NCI-H2227 treated with DMSO at 0.1 percent for 48 hours (cell line): ENCODE measurements around the gene LTK.

Experiments used
- DNase-seq: peaks from one replicate; lab custom pipeline; 2025; lab: John Stamatoyannopoulos, UW

Gene LTK

GRCh38 chr15:41498657-41499056 lies 15.0 kb downstream of the LTK start:
- no peak for DNase-seq

- DNase-seq: no peak
Observed at GRCh38 chr15:41495736-41496599, 17.7 kb downstream of the LTK start.

- DNase-seq: no peak
Observed at GRCh38 chr15:41494922-41495735, 18.5 kb downstream of the LTK start.

DNA sequence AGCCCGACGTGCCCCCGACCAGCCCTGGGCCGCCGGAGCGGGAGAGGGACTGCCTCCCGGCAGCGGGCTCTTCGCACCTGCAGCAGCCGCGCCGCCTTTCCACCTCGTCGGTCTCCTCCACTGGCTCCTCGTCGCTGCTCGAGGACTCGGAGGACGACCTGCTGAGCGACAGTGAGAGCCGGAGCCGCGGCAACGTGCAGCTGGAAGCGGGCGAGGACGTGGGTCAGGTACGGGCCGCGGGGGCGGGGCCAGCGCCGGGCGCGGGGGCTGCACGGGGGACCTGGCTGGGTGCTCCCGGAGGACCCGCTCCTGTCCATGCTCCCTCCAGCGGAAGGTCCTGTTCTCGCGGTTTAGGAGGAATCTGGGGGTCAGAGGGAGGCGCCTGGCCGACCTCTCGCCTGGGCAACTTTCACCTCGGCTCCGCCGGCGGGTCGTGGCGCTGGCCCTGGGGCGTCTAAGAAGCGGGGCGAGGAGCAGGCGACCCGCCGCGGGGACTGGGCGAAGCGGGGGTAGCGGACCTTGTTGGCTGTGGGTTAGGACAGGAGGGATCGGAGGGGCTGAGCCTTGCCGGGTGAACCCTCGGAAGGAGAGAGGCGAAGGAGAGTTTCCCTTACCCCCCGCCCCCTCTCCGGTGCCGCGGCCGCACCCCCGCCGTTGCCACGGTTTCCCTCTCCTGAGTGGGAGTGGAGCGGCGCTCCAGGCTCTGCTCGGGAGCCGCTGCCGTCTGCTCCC lies 19.3 kb downstream of the LTK start:
- DNase-seq: no peak

GRCh38 chr15:41493902-41494189 lies 19.8 kb downstream of the LTK start:
- DNase-seq: no peak

DNA sequence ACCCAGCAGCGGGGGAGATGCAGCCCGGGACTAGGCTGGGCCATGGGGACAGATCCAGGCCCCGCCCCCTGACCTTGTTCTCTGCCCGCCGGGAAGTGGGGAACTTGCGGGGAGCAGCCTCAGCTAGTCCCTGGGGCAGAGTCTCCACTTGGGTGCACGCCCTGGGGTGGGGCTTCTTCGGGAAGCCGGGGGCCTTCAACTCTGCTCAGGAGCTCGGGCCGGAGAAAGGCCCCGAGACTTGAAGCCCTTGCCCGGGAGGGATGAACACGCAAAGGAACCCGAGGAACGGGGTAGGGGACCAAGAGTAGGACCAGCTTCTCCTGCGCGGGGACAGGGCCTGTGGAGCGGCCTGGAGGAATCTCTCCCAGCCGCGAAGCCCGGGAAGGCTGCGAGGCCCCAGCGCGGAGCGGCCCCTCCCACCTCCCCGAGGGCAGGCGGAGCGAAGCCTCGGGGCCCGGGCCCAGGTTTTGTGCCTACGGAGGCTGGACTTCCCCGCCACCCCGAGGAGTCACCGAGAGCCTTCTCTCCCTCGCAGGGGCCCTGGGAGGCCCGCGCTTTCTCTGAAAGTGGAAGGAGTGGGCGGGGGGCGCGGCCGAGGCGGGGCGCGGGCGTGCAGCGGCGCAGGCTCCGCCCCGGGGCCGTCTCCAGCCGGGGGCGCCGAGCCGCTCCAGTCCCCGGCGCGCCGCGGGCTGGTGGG lies 20.3 kb downstream of the LTK start, which contains the start of gene ITPKA:
ITPKA (plus strand) TSS at position 670 of the 697 bp plus-strand sequence. CDS start 54 bp downstream, outside the sequence.
- peak; percentile 50 for DNase-seq

- no peak for DNase-seq
Observed at GRCh38 chr15:41492597-41493204, 20.9 kb downstream of the LTK start.

- DNase-seq: no peak
Observed at GRCh38 chr15:41491889-41492288, 21.7 kb downstream of the LTK start.

GRCh38 chr15:41490355-41490754 lies 23.3 kb downstream of the LTK start:
- DNase-seq: no peak

- DNase-seq: no peak
Observed at GRCh38 chr15:41489641-41490040, 24.0 kb downstream of the LTK start.

DNA sequence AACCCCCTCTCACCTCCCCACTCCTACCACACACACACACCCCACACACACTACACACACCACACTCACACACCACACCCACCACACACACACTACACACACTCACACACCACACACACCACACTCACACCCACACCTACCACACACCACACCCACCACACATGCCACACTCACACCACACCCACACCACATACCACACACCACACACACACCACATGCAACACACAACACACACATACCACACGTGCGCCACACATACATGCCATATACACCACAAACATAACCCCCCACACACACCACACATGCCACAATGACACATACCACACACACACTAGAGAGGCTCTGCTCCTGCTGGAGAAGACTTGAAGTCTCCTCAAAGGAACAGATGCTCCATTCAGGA lies 25.8 kb downstream of the LTK start:
- DNase-seq: no peak

- no peak for DNase-seq
Observed at GRCh38 chr15:41487381-41487780, 26.2 kb downstream of the LTK start.

GRCh38 chr15:41486286-41486685 lies 27.3 kb downstream of the LTK start:
- DNase-seq: no peak

GRCh38 chr15:41484937-41485625 lies 28.5 kb downstream of the LTK start:
- DNase-seq: no peak

GRCh38 chr15:41483519-41483918 lies 30.1 kb downstream of the LTK start:
- DNase-seq: no peak

GRCh38 chr15:41483115-41483514 lies 30.5 kb downstream of the LTK start:
- no peak for DNase-seq

- no peak for DNase-seq
Observed at GRCh38 chr15:41482110-41482877, 31.3 kb downstream of the LTK start.

DNA sequence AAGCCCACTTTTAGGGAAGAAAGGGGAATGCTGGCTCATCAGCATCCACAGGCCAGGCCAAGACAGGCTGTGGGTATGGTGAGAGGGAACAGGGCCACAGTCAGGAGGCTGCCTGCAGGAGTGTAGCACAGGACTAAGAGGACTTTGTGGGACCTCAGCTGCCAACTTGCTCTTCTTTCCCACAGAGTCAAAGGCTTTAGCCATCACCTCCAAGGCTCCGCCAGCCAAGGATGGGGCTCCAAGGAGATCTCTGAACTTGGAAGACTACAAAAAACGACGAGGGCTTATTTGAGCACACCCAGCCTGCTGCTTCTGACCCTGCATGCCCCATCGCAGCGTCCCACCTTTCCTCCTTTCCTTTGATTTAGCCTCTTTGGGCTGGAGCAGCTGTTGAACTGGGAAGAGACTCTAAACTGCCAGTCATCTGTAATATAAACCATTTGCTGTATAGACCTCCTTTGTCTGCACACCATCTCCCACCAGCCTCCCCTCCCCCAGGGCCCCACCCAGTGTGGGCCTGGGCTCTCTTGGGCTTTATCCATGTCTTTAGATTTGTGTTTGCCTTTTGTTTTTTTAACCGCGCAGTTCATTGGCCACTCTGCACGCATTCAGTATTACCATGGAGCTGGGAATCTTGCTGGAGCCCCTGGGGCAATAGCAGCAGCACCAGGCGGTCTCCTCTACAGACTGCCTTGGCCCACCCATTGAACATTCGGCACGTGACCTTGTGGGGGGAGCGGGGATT lies 33.1 kb downstream of the LTK start:
- no peak for DNase-seq

- no peak for DNase-seq
Observed at GRCh38 chr15:41476416-41477048, 37.1 kb downstream of the LTK start.
